ENCODE data around the gene DHX15.
"Not testable (repeated sequence)": the region's sequence is repeated elsewhere in the genome, so short reads cannot be mapped to it uniquely, and the experiment has no call there.

DHX15 gene

DNA sequence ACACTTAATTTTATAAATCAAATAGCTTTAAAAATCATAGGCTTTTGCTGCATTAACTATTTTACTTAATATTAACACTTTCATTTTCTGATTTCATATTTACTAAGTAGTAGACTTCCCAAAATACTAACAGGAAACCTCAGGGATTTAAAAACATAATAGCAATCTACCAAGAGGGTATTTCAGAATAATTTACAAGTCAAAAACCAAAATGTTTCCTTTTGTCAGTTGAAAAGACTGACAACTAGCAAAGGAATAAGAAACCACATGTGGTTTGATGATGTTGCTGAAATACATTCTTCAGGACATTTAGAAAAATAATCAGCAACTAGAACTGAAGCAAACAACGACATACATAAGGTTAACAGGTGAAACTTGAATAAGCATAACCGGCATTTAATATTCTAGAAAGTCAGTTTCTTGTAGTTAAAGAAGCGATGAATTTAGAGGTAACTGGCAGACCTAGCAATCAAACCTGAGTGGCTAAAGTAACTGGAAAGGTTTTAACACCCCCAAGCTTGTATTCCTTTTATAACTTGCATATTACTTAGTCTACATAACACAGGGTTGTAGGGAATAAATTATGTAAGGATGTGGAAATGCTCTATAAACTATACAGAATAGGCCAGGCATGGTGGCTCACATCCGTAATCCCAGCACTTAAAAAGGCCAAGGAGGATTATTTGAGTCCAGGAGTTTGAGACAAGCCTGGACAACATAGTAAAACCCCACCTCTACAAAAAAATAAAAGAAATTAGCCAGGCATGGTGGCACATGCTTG lies 40.0 kb downstream of the DHX15 start:
- DNase-seq (ENCODE audit: low read depth) = no peak

DNA sequence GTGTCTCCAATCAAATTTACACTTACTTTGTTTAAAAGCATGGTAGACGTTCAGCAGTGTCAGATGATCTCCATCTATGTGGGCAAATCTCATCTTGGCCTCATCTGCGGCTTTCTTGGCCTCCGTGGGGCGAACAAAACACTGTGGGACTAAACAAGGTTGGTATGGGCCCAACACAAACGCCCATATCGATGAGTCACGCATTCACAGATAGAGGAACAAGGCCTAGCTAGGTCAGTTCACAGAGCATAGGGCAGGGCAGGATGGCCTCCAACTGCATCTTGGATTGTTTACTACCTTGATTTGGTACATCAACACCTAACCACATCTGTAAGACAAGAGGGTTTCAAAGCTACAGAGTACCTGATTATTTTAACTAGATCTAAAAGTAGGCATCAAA lies 47.3 kb downstream of the DHX15 start:
- no peak for DNase-seq (ENCODE audit: low read depth)

DNA sequence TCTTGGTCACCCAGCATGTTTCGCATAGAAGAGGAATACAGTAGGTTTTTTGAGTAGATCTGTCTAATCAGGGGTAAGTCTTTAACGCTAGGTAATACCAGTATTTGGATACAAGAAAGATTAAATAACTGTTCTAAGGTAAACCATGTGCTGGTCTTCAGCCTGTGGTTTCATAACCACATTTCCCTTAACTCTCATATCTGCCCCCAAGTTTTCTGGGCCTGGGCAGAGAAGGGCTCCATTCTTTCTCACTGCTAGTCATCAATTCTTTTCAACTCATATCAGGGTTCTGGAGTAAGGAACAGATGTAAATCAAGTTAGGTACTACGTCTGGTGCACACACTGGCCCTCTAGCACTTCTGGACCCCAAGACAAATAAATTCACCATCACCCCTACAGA lies 49.0 kb downstream of the DHX15 start:
- DNase-seq (ENCODE audit: low read depth) = no peak

- DNase-seq (ENCODE audit: low read depth) = no peak
These were observed 51.0 kb downstream of the DHX15 start for GRCh38 chr4:24533364-24533763.

- DNase-seq (ENCODE audit: low read depth) = no peak
These were observed 54.8 kb downstream of the DHX15 start for GRCh38 chr4:24529555-24529954.

- DNase-seq (ENCODE audit: low read depth) = peak; percentile 46
These were observed 57.0 kb downstream of the DHX15 start for GRCh38 chr4:24527371-24527770.

DNA sequence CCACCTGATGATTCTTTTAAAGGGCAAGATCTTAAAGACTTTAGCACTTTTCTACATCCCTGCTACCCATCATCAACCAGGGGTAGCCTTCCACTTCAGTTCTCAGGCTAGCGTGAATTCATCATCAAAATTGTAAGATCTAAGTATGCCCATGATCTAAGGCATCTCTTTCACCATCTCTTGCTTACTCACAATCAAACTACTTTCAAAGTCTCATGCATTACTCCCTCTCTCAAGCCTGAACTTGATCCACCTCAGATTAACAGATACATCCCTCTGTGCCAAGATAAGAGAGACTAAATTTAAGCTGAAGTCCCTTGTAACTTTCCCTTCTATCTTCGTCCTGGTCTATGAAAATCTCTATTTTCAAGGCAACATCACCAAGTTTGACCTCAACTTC lies 62.8 kb downstream of the DHX15 start:
- no peak for DNase-seq (ENCODE audit: low read depth)

DNA sequence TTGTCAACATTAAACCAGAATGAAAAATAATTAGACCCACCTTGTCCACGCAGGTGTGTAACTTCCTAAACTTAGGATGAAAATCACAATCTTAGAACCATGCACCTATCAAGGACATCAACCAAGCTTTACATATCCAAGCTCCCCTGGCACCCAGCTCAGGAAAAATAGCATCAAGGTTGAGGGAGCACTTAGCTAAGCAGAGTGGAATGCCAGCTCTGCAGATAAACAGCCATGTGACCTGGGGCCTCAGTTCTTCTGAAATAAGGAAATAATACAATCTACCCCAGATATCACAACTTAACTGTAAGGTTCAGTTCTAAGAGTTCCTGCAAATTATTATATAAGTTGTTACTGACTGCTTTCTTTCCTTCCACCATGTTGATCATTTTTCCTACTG lies 64.7 kb downstream of the DHX15 start:
- DNase-seq (ENCODE audit: low read depth) = peak; percentile 14

DNA sequence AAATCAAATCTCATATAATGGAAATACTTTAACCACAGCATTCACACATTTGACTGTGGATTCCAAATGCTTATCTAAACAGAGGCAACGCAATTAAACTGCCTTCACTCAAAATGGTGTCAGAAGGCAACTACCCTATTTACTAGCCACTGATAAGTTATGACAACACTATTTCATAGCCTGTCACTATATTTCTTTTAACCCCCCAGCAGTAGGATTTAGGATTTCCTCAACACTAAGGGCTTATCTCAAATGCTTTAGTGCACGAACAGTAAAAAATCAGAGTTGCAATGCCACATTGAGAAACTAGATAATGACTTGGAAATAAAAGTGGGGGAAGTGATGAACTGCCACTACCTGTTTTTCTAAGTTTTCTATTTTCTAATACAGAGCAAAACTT lies 66.7 kb downstream of the DHX15 start:
- DNase-seq (ENCODE audit: low read depth) = no peak

DNA sequence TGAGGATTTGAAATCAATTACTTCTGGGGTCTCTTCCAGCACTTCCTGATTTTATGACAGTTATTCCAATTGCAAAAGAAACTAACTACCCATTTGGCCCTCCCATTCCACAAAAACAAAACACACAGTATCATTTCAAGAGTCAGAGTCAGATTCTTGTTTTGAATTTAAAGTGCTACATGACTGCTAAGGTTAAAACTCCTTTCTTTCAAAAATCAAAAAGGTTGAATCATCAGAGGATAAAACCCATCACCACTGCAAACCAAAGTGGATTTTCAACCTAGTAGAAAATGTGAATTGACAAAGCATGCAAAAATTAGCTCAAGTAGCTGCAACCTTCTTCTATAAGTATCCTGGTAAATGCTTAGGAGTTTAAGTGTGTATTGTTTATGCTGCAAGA lies 67.4 kb downstream of the DHX15 start:
- no peak for DNase-seq (ENCODE audit: low read depth)

- no peak for DNase-seq (ENCODE audit: low read depth)
These were observed 68.7 kb downstream of the DHX15 start for GRCh38 chr4:24515698-24516097.

DNA sequence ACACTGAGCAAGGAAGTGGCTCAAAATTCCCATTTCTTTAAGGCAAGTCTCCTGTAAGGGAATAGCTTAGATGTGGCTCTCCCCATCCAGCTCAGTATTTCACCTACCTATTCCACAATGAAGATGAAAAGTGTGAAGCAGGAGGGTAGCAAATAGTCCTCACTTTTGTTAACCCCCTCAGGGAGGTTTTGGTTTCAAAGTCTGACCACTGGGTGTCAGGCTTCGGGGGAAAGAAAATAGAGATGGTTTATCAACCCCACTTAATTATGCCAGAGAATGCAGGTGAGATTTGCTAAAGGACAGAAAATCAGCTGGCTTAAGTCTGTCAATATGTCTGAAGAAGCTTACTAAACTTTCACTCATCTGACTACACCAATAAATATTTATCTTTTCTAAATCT lies 69.5 kb downstream of the DHX15 start:
- no peak for DNase-seq (ENCODE audit: low read depth)

DNA sequence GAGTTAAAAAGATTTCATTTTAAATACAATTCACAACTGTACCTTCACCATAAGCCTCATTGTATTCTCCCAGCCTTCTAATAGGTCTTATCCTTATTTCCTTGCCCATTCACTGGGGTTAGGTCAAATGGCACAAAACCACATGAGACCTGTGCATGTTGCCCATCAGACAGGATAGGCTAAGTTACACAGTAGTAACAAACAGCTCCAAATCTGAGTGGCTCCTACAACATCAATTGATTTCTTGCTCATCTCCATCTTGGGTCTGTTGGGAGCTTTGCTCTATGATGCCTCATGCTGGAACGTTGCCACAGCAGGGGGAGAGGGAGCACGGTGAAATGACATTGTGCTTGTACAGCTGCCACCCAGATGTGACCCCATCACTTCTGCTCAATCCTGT lies 70.6 kb downstream of the DHX15 start:
- no peak for DNase-seq (ENCODE audit: low read depth)

DNA sequence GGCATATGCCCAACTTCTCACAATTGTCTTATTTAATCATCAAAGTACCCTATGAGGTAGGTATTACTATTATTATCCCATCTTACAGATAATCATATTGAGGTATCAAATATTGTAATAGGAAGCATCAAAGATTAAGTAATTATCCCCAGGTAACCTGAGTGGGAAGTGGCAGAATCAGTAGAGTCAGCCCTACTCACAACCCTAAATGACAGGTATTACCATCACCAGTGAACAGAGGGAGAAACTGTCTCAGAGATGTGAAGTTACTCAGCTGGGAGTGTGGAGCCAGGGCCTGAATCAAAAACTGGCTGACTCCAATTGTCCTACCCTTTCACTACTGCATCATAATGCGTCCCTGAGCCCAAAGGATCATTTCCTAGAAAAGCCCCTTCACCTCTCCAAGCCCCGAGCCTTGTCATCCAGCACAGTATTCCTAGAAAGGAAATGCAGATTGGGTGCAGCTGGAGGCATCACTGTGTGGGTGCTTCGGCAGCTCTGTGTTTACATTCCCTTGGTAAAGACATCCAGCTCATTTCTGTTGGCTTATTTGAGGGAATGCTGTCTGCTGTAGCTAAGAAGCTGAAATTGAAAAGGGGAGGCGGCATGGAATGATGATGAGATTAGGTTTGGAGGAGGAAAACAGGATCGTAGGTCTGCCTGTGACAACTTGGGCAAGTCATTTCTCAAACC lies 72.8 kb downstream of the DHX15 start:
- DNase-seq (ENCODE audit: low read depth) = peak; percentile 48

DNA sequence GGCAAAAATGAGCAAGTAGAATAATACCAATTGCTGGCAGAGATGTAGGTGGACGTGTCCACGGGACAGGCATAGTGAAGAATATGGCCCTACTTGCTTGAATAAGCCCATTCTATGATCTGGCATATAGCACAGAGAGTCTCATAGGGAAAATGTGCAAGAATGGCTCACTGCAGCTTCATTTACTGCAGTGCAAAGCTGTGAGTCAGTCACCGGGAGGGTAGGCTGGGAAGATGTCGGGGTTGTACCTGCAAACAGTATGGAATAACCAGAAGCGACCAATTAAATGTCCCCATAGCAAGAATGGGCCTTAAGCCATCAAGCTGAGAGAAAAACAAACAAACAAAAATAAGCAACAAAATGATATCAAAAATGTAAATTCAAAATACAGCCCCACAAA lies 74.3 kb downstream of the DHX15 start:
- DNase-seq (ENCODE audit: low read depth) = no peak

- DNase-seq (ENCODE audit: low read depth) = no peak
These were observed 75.8 kb downstream of the DHX15 start for GRCh38 chr4:24508541-24508940.

GRCh38 chr4:24507439-24507838 lies 76.9 kb downstream of the DHX15 start:
- no peak for DNase-seq (ENCODE audit: low read depth)

- not testable (repeated sequence) for DNase-seq (ENCODE audit: low read depth)
These were observed 81.3 kb downstream of the DHX15 start for GRCh38 chr4:24503090-24503489.

- no peak for DNase-seq (ENCODE audit: low read depth)
These were observed 87.1 kb downstream of the DHX15 start for GRCh38 chr4:24497221-24497620.

DNA sequence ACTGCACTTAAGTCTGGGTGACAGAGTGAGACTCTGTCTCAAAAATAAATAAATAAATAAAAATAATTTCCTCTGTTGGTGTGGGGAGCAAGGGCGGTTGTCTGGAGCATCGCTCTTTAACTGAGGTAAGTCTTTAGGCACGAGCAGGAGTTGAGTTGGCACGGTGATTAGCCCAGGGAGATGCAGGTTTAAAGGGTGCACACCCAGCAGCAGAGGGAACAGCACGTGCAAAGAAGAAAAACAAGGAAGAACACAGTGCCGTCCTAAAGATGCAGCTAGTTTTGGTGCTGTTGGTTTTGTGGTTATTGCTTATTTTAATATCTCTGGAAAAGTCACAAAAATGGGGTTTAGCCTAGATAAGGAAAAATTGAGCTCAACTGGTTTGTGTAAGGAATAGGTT lies 87.8 kb downstream of the DHX15 start:
- no peak for DNase-seq (ENCODE audit: low read depth)

- DNase-seq (ENCODE audit: low read depth) = no peak
These were observed 89.0 kb downstream of the DHX15 start for GRCh38 chr4:24495388-24495787.

GRCh38 chr4:24489870-24490269 lies 94.5 kb downstream of the DHX15 start:
- DNase-seq (ENCODE audit: low read depth) = no peak

DNA sequence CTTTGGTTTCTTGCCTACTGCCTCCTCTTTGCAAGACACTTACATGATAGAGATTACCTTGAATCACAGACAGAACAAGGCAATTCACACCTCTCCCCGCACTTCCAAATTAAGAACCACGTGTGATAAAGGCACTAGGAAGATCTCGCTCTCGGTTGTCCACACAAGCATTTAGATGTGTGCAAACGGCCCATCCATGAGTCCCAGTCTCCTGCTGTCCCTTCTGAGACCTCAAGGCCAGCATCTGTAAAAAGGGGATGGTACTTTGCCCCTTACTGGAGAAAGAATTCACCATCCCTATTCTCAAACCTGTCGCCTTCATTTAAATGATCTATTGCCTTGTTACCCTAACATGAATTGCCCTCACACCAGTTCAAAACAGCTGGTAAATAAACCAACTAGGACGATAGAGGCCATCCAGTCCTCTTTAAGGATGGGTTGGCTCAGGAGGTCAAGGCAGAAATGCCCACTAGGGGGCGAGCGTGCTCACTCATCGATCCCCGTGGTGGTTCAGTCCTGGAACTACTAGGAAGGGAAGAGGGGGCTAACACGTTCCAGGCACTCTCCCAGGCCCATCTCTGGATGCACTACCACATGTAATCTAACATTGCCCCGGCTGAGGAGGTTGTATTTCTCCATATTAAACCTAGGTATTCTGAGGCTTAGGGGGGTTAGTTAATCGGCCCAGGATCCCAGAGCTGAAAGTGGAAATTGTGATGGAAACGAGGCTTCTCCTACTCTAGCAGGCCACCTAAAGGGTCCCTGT lies 95.8 kb downstream of the DHX15 start:
- DNase-seq (ENCODE audit: low read depth) = peak; percentile 55

All from fibroblast of gingiva (primary cell).